ENCODE results near the gene DNASE2.

Gene DNASE2

GRCh38 chr19:12838182-12838885, 42.9 kb downstream of the DNASE2 start, which contains the start of gene MAST1:
TSS of gene MAST1 (plus strand) at chr19:12838515. CDS start at chr19:12838573, 58 bp downstream.
- CTCF ChIA-PET = interaction anchor here (0.6 kb wide), 1 partner anchor 70 kb away, joined by 3 read pairs; no protein-coding TSS in a partner anchor
- Mint-ChIP-seq H3K27ac (no peak within 1 kb of the TSS), H3K27me3 (peaks cover 98% of the 10 kb centered on the region), H3K9me3 (no peaks in the 10 kb centered on the region), H3K36me3 (no peaks in the 10 kb centered on the region), H3K4me3 (peak within 1 kb of the TSS; percentile 50), H3K4me1 (peaks cover 37% of the 10 kb centered on the region)
- peak; percentile 69 for DNase-seq

- peaks cover 43% of the 10 kb centered on the region for H3K4me1 Mint-ChIP-seq
- CTCF ChIA-PET = interaction anchor here (0.7 to 1.4 kb wide), 8 partner anchors 9 to 74 kb away, joined by 3 to 9 read pairs (median 3); partner anchors contain the start of genes DNASE2 and RNASEH2A
- peaks cover 100% of the 10 kb centered on the region for H3K27me3 Mint-ChIP-seq
- no peak overlapping the region for H3K4me3 Mint-ChIP-seq
- H3K27ac Mint-ChIP-seq = no peak overlapping the region
- no peaks in the 10 kb centered on the region for H3K36me3 Mint-ChIP-seq
- H3K9me3 Mint-ChIP-seq = no peaks in the 10 kb centered on the region
- no peak for DNase-seq
These were observed 44.0 kb downstream of the DNASE2 start for GRCh38 chr19:12837225-12837624.

GRCh38 chr19:12836529-12836863, 44.8 kb downstream of the DNASE2 start:
- no peak overlapping the region for H3K27ac Mint-ChIP-seq
- no peaks in the 10 kb centered on the region for H3K9me3 Mint-ChIP-seq
- H3K4me1 Mint-ChIP-seq = peaks cover 41% of the 10 kb centered on the region
- no peaks in the 10 kb centered on the region for H3K36me3 Mint-ChIP-seq
- no peak for DNase-seq
- H3K27me3 Mint-ChIP-seq = peaks cover 100% of the 10 kb centered on the region
- CTCF ChIA-PET = interaction anchor here (1.3 to 1.4 kb wide), 3 partner anchors 10 to 71 kb away, joined by 3 to 9 read pairs (median 9); partner anchors contain the start of gene RNASEH2A
- no peak overlapping the region for H3K4me3 Mint-ChIP-seq

- H3K4me1 Mint-ChIP-seq = peaks cover 29% of the 10 kb centered on the region
- peaks cover 99% of the 10 kb centered on the region for H3K27me3 Mint-ChIP-seq
- peak; percentile 46 for DNase-seq
- no peaks in the 10 kb centered on the region for H3K36me3 Mint-ChIP-seq
- no peaks in the 10 kb centered on the region for H3K9me3 Mint-ChIP-seq
- H3K4me3 Mint-ChIP-seq = no peak overlapping the region
- CTCF ChIA-PET = interaction anchor here (1.0 to 2.1 kb wide), 4 partner anchors 12 to 130 kb away, joined by 3 to 6 read pairs (median 4); partner anchors contain the start of genes PRDX2 and THSD8
- no peak overlapping the region for H3K27ac Mint-ChIP-seq
These were observed 46.1 kb downstream of the DNASE2 start for GRCh38 chr19:12834976-12835757.

- CTCF ChIA-PET = interaction anchor here (0.9 to 2.1 kb wide), 5 partner anchors 13 to 131 kb away, joined by 3 to 6 read pairs (median 4); partner anchors contain the start of genes PRDX2 and THSD8
- no peak within 1 kb of the TSS for H3K27ac Mint-ChIP-seq
- DNase-seq = no peak
- H3K9me3 Mint-ChIP-seq = no peaks in the 10 kb centered on the region
- peak within 1 kb of the TSS; percentile 41 for H3K4me3 Mint-ChIP-seq
- no peaks in the 10 kb centered on the region for H3K36me3 Mint-ChIP-seq
- peaks cover 27% of the 10 kb centered on the region for H3K4me1 Mint-ChIP-seq
- H3K27me3 Mint-ChIP-seq = peaks cover 99% of the 10 kb centered on the region
These were observed 46.7 kb downstream of the DNASE2 start, which contains the start of gene RTBDN for GRCh38 chr19:12834566-12834943. TSS of gene RTBDN (minus strand) at chr19:12834579. CDS start at chr19:12829979, 4,600 bp downstream.

GRCh38 chr19:12833738-12834565, 47.3 kb downstream of the DNASE2 start:
- Mint-ChIP-seq H3K4me3 (peak overlapping the region; percentile 41), H3K27me3 (peaks cover 99% of the 10 kb centered on the region), H3K27ac (no peak overlapping the region), H3K36me3 (no peaks in the 10 kb centered on the region), H3K9me3 (no peaks in the 10 kb centered on the region), H3K4me1 (peaks cover 22% of the 10 kb centered on the region)
- CTCF ChIA-PET = interaction anchor here (0.9 to 2.1 kb wide), 5 partner anchors 14 to 131 kb away, joined by 3 to 6 read pairs (median 4); partner anchors contain the start of genes PRDX2 and THSD8
- peak; percentile 57 for DNase-seq

GRCh38 chr19:12833418-12833737, 47.9 kb downstream of the DNASE2 start:
- Mint-ChIP-seq H3K36me3 (no peaks in the 10 kb centered on the region), H3K9me3 (no peaks in the 10 kb centered on the region), H3K27ac (no peak overlapping the region), H3K4me3 (peak overlapping the region; percentile 30), H3K27me3 (peaks cover 99% of the 10 kb centered on the region), H3K4me1 (peaks cover 20% of the 10 kb centered on the region)
- CTCF ChIA-PET = interaction anchor here (1.3 to 2.1 kb wide), 2 partner anchors 31 to 132 kb away, joined by 3 to 5 read pairs; partner anchors contain the start of genes PRDX2 and THSD8
- no peak for DNase-seq

- Mint-ChIP-seq H3K27ac (no peak overlapping the region), H3K4me1 (peaks cover 20% of the 10 kb centered on the region), H3K36me3 (no peaks in the 10 kb centered on the region), H3K4me3 (no peak overlapping the region), H3K9me3 (no peaks in the 10 kb centered on the region), H3K27me3 (peaks cover 94% of the 10 kb centered on the region)
- DNase-seq = peak; percentile 57
- CTCF ChIA-PET = interaction anchor here (1.0 to 2.0 kb wide), 4 partner anchors 19 to 68 kb away, joined by 3 to 6 read pairs (median 5); no protein-coding TSS in a partner anchor
These were observed 52.8 kb downstream of the DNASE2 start for GRCh38 chr19:12828494-12828893.

- Mint-ChIP-seq H3K36me3 (no peaks in the 10 kb centered on the region), H3K27me3 (peaks cover 65% of the 10 kb centered on the region), H3K27ac (no peak overlapping the region), H3K9me3 (no peaks in the 10 kb centered on the region), H3K4me1 (peaks cover 12% of the 10 kb centered on the region), H3K4me3 (no peak overlapping the region)
- CTCF ChIA-PET = interaction anchor here (1.0 to 1.8 kb wide), 4 partner anchors 12 to 63 kb away, joined by 3 to 6 read pairs (median 4); no protein-coding TSS in a partner anchor
- no peak for DNase-seq
These were observed 55.8 kb downstream of the DNASE2 start for GRCh38 chr19:12825254-12826131.
